Measurements from ENCODE around the gene ATPAF1.
A peak's percentile ranks its signal among the peaks of the same experiment; 100 is the strongest.
"Not testable (repeated sequence)": the region's sequence is repeated elsewhere in the genome, so short reads cannot be mapped to it uniquely, and the experiment has no call there.

Gene ATPAF1

GRCh38 chr1:46667782-46668760 lies at the start of gene ATPAF1:
ATPAF1 (minus strand) TSS chr1:46668364; CDS start chr1:46668322, 42 bp downstream.
- DNase-seq, result peak in 13 of 14 donors; percentile 20 to 83 (median 58)

- DNase-seq, result no peak
These were observed 49.5 kb upstream of the ATPAF1 start for GRCh38 chr1:46717654-46718053.

GRCh38 chr1:46714976-46715375 lies 46.8 kb upstream of the ATPAF1 start:
- no peak for DNase-seq

GRCh38 chr1:46708121-46708520 lies 40.0 kb upstream of the ATPAF1 start:
- no peak for DNase-seq

- DNase-seq, result no peak
These were observed 37.2 kb upstream of the ATPAF1 start for GRCh38 chr1:46705408-46705807.

- no peak for DNase-seq
These were observed 35.9 kb upstream of the ATPAF1 start for GRCh38 chr1:46703927-46704641.

GRCh38 chr1:46699666-46700065 lies 31.5 kb upstream of the ATPAF1 start:
- DNase-seq, result no peak

GRCh38 chr1:46697053-46697452 lies 28.9 kb upstream of the ATPAF1 start:
- no peak for DNase-seq

- not testable (repeated sequence) for DNase-seq
These were observed 26.5 kb upstream of the ATPAF1 start for GRCh38 chr1:46694676-46695075.

GRCh38 chr1:46692811-46693770 lies 24.9 kb upstream of the ATPAF1 start:
- DNase-seq, result peak in 1 of 14 donors; percentile 64

GRCh38 chr1:46691997-46692790 lies 24.0 kb upstream of the ATPAF1 start:
- peak in 2 of 14 donors; percentile 18 to 36 for DNase-seq

- DNase-seq, result peak in 1 of 14 donors; percentile 9
These were observed 22.8 kb upstream of the ATPAF1 start for GRCh38 chr1:46690931-46691421.

GRCh38 chr1:46689897-46690296 lies 21.7 kb upstream of the ATPAF1 start:
- DNase-seq, result no peak

GRCh38 chr1:46689356-46689755 lies 21.2 kb upstream of the ATPAF1 start:
- peak in 1 of 14 donors; percentile 93 for DNase-seq

- peak in 1 of 14 donors; percentile 91 for DNase-seq
These were observed 19.9 kb upstream of the ATPAF1 start for GRCh38 chr1:46687921-46688509.

GRCh38 chr1:46687093-46687659 lies 19.0 kb upstream of the ATPAF1 start:
- DNase-seq, result peak in 8 of 14 donors; percentile 3 to 73 (median 14)

GRCh38 chr1:46686255-46686654 lies 18.1 kb upstream of the ATPAF1 start:
- DNase-seq, result no peak

- no peak for DNase-seq
These were observed 16.5 kb upstream of the ATPAF1 start for GRCh38 chr1:46684670-46685069.

GRCh38 chr1:46682064-46682463 lies 13.9 kb upstream of the ATPAF1 start:
- DNase-seq, result no peak

GRCh38 chr1:46681333-46682034 lies 13.3 kb upstream of the ATPAF1 start:
- DNase-seq, result no peak
